ENCODE measurements around the gene TTC27.
A peak's percentile ranks its signal among the peaks of the same experiment; 100 is the strongest.

TTC27 gene

GRCh38 chr2:32760628-32761027, 132.8 kb downstream of the TTC27 start:
- no peak for DNase-seq

- no peak for DNase-seq
Measured at GRCh38 chr2:32768387-32769174, 140.7 kb downstream of the TTC27 start.

DNA sequence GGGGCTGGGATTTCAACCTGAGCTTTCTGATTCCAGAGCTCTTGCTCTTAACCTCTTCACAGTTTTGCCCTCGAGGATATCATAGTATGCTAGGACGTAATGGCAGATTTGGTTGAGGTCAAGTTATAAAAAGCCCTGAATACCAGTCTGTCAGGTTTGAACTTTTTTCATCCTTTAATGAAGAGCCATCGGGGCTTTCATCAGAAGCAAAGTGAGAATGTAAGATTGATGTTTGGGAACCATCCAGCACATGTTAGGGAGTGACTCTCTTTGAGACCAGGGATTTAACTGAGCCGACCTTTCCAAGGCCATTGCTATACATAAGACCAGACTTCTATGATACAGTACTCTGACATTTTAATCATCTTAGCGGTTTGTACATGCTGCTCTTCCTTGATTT, 142.5 kb downstream of the TTC27 start:
- no peak for DNase-seq

DNA sequence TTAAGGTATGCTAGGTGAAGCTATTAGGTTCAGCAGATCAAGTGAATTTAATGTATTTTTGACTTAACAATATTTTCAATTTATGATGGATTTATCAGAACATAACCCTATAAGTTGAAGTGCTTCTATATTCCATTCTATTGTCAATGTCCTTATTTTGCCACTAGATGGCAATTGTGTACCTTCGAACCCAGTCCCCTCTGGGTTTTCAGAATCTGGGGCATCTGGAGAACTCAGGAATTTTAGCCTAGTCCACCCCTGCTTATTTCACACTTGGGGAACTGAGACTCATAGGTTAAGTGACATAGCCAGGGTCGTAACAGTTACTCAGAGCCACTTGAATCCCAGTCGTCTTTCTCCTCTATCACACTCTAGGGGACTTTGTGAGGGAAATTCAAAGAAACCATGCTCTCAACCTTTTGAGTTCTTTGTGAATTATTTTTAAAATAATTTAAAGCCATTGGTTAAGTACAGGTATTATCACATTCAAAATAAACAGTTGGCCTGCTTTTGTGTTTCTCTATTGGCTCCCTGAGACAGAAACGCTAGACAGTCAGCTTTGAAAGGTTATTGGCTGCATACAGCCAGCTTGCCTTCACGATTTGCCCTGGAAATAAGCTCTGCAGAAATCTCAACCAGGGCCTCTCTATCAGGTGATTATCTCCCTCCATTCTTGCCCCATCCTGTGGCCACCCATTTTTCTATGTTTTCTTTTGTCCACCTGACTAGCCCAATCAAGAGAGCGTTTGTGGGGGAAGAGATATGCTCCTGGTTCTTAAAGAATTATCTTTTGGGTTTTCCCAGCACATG, 145.0 kb downstream of the TTC27 start:
- peak in 1 of 2 experiments; percentile 25 for DNase-seq

DNA sequence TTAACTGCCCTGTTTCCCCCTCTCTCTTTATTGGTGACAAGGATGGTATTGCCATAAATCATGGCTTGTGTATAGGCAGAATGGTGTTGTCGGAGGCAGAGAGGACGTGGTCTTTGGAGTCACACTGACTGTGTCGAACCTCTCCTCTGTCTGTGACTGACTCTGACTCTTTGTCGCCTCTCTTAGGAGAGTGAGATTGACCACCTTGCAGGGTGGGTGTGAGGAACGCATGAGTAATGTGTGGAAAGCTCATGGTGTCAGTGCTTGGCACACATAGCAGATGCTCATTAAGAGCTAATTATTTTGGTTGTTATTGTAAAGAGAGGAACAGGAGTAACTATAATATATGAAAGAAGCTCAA, 145.6 kb downstream of the TTC27 start:
- no peak for DNase-seq

- no peak for DNase-seq
Measured at GRCh38 chr2:32775954-32776353, 148.1 kb downstream of the TTC27 start.

DNA sequence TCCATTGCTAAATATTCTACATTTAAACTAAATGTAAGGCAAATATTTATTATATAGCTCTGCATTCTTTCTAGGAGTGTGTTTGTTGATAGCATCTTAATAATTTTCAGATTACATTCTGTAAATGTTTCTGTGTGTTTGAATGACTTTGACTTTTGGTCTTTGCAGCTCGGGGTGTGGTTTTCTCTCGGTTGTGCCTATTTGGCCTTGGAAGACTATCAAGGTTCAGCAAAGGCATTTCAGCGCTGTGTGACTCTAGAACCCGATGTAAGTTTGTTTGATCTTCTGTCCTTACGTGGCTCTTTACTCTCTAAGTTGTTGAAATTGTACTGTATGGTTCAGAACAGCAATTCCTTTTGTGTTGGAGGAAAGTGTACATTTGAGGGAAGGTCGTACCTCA, 149.9 kb downstream of the TTC27 start:
- no peak for DNase-seq

- no peak for DNase-seq
Measured at GRCh38 chr2:32780961-32781360, 153.1 kb downstream of the TTC27 start.

DNA sequence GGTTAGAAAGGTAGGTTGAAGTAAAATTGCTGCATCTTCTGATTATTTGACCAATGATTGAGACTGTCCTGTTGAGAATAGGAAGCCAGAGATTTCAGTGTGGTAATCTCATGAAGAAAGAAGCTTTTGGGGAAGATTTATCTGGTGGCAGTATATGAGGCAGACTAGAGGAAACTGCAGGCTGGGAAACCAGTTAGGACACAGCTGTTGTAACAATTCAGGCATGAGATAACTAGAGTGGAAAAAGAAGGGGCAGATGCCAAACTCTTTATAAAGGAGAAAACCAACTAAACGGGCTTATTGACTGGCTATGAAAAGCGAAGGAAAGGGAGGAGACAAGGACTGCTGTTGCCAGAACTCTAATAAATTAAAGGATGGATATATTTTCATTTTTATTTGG, 155.6 kb downstream of the TTC27 start:
- DNase-seq, result no peak

DNA sequence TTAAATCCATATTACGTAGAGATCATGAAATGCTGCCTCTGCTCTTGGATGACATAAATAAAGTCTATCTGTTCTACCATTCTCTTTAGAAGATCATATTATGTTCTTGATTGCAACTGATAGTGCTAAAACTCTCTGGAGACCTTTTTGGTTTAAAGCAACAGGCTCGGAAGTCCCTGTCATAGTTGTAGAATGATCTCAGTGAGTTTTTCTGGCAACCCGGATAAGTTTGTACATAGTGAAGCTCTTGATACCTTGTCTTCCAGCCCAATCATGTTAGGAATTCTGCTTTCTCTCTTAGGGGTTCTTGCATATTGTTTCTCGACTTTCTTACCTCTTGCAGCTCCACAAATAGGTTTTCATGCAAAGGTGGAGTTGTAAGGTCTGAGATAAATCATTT, 156.1 kb downstream of the TTC27 start:
- no peak for DNase-seq

GRCh38 chr2:32787207-32787606, 159.4 kb downstream of the TTC27 start:
- no peak for DNase-seq

- no peak for DNase-seq
Measured at GRCh38 chr2:32788114-32788513, 160.3 kb downstream of the TTC27 start.

DNA sequence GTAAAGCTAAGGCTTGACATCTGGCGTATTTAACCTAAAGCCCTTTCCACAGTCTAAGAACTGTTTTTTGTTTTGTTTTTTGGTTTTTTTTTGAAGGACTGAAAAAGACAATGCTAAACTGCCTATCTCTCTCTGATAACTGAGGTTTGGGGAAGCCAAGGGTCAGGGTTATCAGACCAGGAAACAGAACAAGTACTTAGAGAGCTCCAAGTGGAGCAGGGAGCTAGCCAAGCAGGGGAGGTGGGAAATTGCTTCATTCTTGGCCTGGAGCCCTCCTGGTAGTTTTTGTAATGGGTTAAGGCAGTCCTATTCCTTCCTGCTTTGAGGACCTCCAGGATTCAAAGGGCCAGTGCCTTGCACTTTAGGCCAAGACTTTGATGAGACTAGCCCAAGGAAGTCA, 164.6 kb downstream of the TTC27 start:
- DNase-seq, result no peak

- DNase-seq, result no peak
Measured at GRCh38 chr2:32798829-32799228, 171.0 kb downstream of the TTC27 start.

DNA sequence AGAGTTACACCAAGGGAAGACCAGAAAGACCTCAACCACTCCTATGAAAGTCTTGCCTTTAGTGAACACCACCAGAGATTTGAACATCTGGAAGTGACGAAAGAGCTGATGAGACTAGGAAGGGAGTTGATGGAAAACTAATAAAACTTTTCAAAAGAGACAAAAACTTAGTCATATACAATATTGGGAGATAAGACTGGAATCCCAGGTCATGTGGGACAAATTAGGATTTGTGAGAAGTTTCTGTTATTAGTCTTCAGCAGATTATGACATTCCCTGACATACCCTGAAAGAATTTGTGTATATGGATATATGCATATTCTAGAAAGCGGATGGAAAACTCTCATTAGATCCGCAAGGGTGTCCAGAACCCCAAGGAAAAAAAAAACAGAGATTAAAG, 173.9 kb downstream of the TTC27 start:
- no peak for DNase-seq

DNA sequence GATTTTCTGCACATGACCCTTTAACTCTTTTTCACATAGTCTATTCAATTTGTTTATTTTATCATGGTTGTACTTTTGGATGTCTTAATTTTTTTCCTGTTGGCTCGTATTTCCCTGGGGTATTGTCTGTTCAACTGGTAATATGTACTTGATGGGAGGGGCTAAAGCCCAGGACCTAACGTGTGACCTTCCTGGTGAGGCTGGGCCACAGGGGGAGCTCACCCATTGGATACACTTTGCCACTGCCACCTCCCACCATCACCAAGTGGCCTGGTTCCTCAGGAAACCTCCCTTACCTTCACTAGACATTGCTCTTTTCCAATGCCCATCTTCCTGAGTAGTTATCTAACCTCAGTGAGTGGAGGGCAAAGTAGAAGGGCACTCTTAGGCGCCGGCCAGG, 175.0 kb downstream of the TTC27 start:
- no peak for DNase-seq

GRCh38 chr2:32804205-32804604, 176.4 kb downstream of the TTC27 start:
- no peak for DNase-seq

DNA sequence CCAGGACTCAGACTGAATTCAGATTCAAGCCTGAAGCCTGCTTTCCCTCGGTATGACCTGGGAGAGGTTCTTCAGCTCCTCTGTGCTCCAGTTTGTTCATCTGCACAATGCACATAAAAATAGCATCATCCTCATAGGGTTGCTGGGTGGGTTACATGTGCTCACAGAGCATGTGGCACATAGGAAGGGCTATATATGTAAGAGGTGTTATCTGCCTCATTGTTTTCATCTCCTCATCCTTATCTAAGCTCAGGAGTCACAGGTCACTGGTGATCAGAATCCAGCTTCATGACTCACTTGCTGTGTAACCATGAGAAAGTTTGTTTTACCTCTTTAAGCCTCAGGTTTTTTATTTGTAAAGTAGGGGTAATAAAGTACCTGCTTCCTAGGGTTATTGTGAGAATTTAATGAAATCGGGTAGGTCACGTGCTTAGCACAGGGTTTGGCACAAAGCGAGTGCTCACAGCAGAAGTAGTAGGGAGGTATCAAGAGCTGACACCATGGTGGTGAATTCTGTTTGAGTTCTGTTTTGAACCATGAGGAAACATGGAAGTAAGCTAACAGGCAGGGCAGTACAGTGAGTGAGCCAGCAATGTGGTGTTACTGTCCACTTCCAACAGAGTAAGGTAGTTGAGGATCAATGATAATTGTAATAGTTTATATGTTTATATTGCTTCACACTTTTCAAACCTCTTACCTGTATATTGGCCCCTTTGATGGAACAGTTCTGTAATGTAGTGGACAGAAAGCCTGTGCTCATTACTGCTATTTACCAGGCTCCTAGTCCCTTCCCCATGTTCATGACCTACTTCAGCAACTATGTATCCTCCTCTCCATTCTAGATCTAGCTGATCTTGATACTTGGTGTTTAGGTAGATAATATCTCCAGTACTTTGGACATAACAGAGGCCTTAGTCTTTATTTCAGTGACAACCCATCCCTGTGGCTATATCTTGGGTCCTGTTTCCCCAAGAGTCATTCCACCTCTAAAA, 177.6 kb downstream of the TTC27 start:
- DNase-seq, result no peak

DNA sequence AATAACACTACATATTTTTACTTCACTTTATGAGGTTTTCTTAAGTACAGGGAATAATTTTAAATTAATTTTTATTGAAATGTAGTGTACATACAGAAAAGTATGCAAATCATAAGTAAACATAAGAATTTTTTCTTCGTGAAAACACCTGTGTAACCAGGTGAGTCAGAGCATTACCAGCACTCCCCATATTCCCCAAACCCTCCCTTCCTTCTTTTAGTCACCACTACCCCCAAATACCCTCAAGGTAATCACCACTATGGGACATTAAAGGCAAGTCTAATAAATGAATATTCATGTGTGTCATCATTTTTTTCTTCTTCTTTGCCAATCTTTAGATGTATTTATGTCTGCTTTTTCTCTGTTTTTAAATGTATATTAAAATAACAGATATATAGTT, 179.0 kb downstream of the TTC27 start:
- DNase-seq, result no peak

DNA sequence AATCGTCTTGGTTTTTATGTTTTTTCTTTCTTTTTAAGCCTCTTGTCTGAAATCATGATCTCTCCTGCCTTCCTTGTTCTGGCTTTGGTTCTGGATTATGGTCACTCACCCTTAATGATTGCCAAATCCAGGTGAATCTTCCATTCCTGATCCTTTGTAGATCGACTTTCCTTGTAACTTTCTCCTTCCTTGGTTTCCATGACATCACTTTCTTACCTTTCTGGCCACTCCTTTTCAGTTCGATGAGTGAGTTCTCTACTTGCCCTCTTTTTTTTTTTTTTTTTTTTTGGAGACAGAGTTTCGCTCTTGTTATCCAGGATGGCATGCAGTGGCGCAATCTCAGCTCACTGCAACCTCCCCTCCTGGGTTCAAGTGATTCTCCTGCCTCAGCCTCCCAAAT, 179.8 kb downstream of the TTC27 start:
- DNase-seq, result no peak

- DNase-seq, result no peak
Measured at GRCh38 chr2:32810909-32811495, 183.2 kb downstream of the TTC27 start.

DNA sequence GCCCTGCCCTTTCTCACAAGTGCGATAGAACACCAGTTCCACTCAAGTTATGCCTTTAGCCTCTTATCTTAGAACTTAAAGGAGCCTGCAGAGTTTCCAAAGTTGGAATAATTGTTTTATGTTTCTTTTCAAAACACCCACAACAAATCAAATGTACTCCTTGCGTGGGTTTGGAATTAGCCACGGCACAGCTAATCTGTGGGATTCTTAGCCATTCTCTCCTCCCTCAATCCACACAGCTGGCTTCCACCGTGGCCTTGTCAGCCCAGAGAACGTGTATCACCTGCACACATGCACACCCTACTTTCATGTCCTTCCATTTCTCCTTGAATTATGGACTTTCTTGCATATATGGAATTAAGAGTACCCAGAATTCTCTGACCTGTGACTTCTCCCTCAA, 183.8 kb downstream of the TTC27 start:
- DNase-seq, result no peak

DNA sequence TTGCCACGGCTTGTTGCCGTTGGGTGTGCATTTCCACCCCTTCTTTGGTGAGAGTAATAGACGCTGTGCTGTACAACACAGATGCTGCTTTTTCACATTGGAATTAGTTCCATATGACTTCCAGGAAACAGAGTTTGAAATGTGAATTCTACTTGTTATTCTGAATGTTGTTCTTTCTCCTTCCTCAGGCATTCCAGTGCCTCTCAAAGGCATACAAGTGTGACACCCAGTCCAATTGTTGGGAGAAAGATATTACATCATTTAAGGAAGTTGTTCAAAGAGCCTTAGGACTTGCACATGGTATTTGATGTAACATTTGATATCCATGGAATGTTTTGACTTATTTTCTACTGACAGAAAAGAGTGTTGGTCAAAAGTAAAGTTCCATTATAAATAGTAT, 184.5 kb downstream of the TTC27 start:
- DNase-seq, result no peak

All from NCI-H187 (cell line).